SHP77 treated with DMSO at 0.1 percent for 48 hours (cell line): Measurements from ENCODE around the gene FTO.
"Not testable (repeated sequence)": the region's sequence is repeated elsewhere in the genome, so short reads cannot be mapped to it uniquely, and the experiment has no call there.

Source experiments
- DNase-seq: peaks from one replicate; lab custom pipeline; 2025; lab: John Stamatoyannopoulos, UW

The FTO gene

GRCh38 chr16:54181683-54182329 is 477.9 kb downstream of the FTO start:
- DNase-seq: not testable (repeated sequence)

- DNase-seq: no peak
Observed at GRCh38 chr16:54185045-54185444, 481.1 kb downstream of the FTO start.

DNA sequence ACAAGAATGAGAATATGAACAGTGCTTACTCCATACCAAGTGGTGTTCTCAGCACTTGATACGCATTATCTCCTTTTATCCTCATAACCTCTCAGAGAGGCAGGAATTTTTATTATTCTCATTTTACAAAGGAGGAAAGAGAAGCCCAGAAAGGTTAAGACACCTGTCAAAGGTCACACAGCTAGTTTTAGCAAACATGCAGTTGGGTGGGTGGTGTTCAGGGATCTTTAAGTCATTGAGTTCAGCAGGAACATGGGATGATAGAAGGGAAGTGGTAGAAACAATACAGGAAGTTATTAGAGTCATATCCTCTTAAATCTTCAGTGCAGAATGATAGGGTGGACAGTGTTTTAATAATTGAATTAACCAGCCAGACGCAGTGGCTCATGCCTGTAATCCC is 487.2 kb downstream of the FTO start:
- DNase-seq: no peak

DNA sequence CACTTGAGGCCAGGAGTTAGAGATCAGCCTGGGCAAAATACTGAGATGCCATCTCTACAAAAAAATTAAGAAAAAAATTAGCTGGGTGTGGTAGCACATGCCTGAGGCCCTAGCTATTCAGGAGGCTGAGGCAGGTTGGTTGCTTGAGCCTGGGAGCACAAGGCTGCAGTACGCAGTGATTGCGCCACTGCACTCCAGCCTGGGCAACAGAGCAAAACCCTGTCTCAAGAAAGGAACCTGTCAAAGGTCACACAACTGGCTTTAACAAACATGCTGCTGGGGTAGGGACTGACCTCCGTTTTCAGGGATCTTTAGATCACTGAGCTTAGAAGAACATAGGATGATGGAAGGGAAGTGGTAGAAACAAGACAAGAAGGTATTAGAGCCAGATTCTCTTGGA is 487.6 kb downstream of the FTO start:
- DNase-seq: no peak

DNA sequence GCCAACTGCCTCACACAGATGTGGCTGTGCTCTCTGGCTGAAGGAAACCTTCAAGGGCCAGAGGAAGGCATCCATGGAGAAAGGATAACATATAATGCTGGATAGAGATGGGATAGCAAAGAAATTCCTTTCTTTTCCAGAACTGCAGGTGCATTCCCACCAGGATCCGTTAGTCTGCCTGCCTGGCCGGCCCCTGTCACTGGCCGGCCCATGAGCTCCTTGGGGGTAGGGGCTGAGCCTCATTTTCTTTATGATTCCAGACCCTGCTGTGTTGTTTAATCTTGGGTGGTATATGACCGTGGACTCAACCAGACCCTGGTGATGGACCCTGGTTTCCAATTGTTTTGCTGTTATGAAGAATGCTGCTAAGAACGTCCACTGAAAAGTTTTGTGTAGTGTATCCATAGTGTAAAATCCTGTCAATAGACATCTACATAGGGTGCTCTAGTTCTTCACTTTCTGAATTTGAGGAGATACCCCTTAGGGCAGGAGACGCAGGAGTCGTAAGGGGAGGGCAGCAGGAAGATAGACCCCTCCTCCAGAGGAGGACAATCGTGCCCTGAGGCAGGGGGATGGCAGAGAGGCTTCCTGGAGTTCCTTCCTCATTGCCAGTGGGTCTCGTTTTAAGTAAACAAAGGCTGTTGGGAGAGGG is 489.2 kb downstream of the FTO start:
- DNase-seq: no peak

DNA sequence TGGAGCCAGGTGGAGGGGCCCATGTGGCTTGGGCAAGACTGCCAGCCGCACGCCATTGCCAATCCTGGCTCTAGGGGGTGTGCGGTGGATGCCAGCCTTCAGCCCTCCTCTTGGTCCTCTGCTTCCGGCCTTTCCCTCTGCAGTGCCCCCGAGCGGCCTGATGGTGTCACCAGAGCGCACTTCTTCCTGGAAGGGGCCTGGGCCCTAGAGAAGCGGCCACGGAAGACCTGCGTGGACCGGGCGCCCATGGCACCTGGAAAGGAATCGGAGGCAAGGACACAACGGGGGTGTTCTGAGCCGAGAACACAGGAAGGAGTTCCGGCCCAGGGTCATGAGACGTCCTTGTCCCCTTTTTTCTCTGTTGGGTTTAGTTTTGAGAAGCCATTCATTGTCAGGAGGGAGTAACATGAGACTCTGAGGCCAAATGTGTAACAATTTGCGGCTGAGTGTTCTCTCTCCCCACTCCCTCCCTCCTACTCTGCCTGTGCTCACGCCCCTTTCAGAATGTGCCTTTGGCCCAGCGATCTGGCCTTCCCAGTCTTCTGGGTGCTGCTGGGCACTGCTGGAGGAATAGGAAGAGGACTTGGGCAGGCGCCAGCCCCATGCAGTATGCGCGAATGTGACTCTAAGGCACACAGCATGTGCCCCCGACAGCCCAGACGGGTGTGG is 489.8 kb downstream of the FTO start:
- peak; percentile 50 for DNase-seq

GRCh38 chr16:54194334-54194743 is 490.4 kb downstream of the FTO start:
- no peak for DNase-seq

DNA sequence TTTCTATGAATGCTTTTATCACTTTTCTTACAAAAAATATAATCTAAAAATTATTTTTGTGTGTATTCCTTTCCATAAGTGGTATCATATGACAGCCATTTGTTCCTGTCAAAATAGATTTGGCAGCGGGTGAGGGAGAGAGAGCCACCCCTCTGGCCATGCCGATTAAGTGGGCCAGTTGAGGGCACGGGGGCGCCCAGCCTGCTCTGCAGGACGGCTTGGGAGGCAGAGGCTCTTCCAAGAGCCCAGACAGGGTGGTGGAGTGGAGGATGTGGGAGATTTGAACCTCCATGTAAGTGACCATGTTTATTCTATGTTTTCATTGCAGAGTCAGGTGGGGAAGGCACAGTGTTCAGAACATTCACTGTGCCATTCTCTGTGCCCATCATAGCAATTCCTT is 493.8 kb downstream of the FTO start:
- DNase-seq: no peak

DNA sequence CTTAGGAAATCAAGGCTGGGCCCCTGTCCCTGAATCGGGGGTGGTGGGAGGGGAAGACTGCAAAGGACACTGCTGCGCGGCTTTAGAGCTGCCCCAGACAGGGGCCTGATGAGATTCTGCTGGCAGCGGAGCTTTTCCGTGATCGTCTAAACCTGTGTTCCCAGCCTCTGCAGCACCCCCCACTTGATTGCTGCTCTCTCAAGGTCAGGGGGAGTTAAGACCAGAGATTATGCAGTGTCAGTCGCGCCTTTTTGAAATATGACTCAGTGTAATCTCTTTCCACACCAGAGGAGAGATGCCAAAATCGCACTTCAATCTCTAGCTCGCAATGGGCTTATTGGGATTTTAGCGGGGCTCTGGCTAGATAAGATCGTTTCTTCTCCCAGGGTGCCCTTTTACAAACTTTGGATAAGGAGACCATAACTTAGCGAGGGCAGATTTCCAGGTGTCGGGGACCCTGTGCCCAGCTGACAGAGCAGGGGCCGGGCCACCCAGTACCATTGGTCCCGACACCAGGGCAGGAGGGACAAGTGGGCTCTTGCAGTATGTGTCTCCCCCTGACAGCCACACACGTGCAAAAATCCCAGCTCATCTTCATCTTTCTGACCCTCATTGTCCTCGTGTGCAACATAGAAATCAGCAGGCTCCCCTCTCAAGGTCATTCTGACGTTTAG is 495.7 kb downstream of the FTO start:
- no peak for DNase-seq

DNA sequence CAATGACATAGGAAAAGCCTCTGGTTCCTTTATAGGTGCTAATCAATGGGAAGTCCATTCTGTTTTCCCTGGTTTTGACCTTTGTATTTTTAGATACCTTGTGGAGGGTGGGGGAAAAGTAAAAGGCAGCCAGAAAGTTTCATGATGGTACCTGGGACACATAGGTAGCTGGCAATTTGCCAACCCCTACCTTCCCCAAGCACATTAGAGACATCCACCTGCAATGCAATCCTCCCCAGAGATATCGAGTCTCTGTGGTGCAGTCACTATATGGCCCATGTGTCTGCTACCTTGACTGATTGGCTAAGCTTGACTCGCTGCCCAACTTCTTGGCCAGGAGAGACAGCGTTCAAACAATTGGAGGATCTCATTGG is 496.2 kb downstream of the FTO start:
- DNase-seq: no peak

DNA sequence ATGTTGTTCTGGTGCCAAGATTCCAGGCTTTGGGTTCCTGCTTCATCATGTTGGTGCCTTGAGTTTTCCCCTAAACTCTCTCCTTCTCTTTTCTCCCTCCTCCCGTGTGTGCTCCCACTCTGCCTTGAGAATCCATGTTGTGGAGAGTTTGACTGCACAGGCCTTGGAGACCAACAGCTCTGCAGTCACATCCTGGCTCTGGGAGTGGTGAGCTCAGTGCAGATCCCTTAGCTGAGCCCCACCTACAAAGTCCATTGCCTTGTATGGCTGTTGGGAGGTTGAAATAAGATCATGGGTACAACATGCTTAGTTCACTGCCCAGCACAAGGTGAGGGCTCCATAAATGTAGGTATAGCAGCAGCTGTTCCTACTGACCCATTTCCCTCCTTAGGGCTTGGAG is 496.8 kb downstream of the FTO start:
- no peak for DNase-seq

DNA sequence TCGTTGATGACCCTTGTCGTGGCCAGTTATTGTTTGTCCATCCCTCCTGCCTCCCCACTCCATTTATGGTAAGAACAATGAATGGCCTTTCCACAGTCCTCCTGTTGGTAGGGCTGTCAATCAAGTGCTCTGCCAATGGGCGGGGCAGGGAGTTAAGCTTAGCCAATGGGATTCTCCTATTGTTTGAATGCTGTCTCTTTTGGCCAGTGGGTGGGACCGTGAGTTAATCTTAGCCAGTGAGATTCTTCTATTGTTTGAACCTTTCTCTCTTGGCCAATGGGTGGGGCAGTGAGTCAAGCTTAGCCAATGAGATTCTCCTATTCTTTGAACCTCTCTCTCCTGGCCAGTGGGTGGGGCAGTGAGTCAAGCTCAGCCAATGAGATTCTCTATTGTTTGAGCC is 497.2 kb downstream of the FTO start:
- no peak for DNase-seq
